Stimulated activated CD8-positive, alpha-beta memory T cell treated with anti-CD3 and anti-CD28 coated beads, Interleukin-12 subunit alpha, Interleukin-12 subunit beta, amount 100 ng/mL, for 24 hours (primary cell): ENCODE data around the gene C5orf15.
"Not testable (repeated sequence)": the region's sequence is repeated elsewhere in the genome, so short reads cannot be mapped to it uniquely, and the experiment has no call there.

ENCODE experiments used
- DNase-seq: peaks from one replicate; pipeline ENCODE4 v3.0.0-alpha.2; 2020; ENCODE audit errors: extremely low read depth

Gene C5orf15

DNA sequence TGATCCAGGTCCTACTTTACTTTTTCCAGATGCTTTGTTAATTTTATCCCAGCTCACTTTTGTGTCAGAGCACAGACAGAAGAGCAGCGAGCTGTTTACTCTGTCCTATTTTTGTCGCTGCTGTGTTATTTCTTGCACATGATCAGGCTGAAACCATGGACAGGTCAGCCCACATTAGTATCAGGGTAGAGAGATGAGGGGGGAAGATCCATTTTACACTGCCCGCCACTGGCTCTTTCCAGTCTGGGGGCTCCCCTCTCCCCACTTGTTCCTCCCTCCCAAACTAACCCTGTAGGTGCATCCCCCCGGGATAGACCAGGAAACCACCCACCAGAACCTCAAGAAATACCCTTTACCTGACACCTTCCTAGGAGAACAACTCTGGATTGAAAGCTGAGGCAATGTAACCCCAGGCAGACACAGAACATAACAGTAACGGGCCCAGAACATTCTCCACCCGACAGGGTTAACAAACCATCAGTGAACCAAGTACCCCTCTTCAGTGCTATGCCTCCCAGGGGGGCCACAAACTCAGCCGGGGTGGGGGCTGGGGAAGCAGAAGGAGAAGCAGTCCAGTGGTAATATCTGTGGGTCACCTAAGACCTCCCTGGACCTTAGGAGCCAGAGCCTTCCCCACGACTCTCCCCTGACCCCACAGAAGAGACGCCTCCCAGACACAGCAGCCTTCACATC lies 26.0 kb upstream of the C5orf15 start:
- no peak for DNase-seq

DNA sequence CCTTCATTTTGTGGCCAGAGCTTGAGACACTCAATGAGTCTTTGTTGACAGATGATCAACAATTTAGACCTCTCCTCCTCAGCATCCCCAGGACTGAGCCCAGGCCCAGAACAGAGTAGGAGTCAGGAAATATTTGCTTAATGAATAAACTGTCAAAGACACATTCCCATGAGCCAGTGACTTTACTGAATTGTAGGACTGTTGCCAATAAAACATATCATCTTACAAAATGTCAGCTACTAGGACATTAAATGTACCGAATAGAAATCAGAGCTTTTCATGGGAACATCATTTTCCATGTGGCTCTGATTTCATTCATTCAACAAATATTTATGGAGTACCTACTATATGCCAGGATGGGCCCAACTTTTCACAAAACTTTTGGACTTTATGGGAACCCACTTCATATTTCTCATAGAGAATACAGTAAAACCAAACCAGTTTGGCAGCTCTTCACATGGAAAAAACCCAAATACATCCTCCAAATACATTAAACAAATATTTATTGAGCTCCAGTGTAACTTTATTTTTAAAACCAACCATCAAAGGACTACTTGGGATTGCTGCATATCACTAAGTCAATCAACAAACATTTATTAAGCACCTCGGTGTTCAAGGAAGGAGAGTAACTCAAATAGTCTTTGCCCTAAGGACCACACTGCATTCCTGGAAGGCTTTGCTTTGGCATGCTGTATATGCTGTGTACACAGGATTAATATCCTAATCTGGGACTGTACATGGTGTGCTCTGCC lies 24.9 kb upstream of the C5orf15 start:
- DNase-seq, result no peak

DNA sequence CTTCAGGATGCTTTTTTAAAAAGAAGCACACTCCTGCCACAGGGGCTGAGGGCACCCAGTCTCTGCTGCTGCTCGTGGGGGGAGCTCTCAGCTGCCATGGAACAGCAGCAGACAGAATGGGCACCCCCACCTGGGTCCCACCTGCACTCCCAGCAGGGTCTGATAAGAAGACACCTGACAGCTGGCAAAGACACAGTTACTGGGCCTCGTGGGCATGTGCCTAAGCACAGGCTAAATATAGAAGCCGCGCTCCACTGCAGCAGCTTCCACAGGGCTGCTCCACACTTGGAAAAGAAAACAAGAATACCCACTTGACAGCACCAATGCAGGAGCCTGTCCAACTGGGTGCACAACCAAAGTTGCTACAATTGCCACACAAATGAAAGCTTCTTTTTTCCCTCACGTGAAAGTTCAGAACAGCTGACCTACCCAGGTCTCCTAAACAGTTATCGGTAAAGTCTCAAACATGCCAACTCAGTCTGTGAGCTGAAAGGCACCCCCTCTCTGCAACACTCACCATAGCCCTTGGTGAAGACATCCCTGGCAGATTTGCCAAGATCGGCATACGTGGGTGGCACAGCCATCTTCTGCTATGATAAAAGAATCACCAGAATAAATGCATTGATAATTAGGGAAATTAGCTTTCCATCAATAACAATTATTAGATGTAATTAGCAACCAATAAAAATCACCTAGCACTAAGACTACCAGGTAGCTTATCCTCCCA lies 24.2 kb upstream of the C5orf15 start:
- DNase-seq, result no peak

DNA sequence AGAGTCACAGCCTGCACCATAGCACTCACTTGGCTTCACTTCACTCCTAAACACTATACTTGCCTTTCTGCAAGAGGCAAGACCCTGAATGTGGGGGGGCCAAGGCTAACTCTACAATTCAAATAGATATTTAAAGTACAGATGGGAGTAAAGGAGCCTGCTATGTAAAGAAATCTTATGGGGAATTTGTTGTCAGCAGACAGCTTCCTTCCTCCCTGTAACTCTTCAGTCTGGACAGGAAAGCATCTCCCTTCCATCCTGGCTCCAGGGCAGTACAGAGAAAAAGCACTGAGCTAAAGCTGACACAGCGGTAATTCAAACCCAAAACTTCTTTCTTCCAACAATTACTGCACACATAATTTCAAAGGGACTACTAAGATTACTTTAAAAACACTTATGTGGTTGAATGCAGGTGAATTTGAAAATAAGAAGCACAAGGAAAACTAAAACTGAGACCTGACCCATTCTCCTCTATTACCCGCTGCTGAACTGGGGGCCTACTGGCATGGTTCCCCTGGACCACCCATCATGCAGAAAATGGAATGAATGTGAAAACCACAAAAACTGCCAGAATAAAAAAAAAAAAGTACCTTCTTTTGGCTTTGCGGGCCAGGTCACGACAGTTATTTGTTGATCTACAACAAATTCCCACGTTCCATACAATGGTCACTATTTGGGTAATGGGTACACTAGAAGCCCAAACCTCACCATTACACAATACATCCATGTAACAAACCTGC lies 22.9 kb upstream of the C5orf15 start:
- no peak for DNase-seq

DNA sequence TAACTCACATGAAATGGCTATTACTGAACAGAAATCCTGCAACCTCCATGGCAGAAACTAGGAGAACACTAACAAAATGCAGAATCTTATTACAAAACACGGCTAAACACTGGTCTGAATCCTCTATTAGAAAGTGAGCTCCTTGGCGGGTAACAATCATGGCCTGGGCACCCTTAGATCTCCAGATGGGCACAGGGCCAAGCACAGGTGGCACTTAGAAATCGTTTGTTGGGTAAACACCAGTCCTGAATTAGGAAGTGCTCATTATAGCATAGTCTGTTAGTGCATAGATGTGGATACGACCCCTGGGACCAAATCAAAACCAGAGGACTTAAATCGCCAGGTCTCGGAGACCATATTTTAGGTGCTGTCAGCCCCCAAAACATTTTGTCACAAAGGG lies 22.0 kb upstream of the C5orf15 start:
- DNase-seq, result no peak

DNA sequence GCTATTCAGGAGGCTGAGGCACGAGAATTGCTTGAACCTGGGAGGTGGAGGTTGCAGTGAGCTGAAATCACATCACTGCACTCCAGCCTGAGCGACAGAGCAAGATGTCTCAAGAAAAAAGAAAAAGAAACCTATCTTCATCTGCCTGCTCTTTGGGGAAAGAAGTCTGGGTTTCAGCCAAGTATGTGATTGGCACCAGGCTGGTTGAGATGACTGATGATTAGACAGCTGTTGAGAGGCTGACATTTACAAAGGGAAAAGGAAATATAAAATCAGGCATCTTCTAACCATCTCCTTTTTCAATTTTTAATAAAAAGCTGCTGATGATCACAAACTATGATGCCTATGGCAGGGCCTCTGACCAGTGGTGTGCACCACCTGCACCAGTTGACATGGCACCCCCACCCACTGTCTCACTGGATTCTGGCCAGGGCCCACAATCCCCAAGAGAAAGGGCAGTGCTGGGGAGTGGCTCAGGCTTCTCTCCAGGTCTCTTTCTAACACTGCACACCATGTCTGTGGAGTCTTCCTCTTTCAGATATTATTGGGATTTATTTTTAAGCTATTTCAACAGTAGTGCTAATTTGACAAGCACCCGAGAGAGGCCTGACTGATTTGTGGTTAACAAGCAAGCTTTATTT lies 17.2 kb upstream of the C5orf15 start:
- no peak for DNase-seq

GRCh38 chr5:133983674-133984073 lies 15.2 kb upstream of the C5orf15 start:
- no peak for DNase-seq

- no peak for DNase-seq
Measured at GRCh38 chr5:133981714-133982113, 13.3 kb upstream of the C5orf15 start.

GRCh38 chr5:133980652-133981051 lies 12.2 kb upstream of the C5orf15 start:
- no peak for DNase-seq

- no peak for DNase-seq
Measured at GRCh38 chr5:133978943-133979342, 10.5 kb upstream of the C5orf15 start.

GRCh38 chr5:133977858-133978257 lies 9.4 kb upstream of the C5orf15 start:
- no peak for DNase-seq

GRCh38 chr5:133977161-133977787 lies 8.8 kb upstream of the C5orf15 start:
- no peak for DNase-seq

- DNase-seq, result not testable (repeated sequence)
Measured at GRCh38 chr5:133975546-133975945, 7.1 kb upstream of the C5orf15 start.

DNA sequence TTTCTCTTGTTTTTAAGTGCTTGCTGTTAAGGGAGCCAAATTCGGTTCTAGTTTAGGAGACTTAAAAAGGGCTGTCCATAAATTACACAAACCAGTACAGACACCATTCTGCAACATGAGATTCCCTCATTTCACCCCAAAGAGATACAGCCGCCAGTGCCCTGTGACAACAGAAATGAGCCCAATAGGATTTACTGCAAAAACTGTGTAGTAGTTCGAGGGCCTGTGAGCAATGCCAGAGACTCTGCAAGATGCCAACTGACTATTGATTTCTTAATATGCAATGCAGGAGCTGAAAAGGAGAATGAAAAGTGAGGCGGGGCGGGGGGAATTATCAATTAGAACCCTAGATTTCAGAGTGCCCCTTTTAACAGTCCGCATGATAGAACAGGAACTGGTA lies 5.7 kb upstream of the C5orf15 start:
- DNase-seq, result no peak

GRCh38 chr5:133970325-133970909 lies 2.0 kb upstream of the C5orf15 start:
- DNase-seq, result no peak

DNA sequence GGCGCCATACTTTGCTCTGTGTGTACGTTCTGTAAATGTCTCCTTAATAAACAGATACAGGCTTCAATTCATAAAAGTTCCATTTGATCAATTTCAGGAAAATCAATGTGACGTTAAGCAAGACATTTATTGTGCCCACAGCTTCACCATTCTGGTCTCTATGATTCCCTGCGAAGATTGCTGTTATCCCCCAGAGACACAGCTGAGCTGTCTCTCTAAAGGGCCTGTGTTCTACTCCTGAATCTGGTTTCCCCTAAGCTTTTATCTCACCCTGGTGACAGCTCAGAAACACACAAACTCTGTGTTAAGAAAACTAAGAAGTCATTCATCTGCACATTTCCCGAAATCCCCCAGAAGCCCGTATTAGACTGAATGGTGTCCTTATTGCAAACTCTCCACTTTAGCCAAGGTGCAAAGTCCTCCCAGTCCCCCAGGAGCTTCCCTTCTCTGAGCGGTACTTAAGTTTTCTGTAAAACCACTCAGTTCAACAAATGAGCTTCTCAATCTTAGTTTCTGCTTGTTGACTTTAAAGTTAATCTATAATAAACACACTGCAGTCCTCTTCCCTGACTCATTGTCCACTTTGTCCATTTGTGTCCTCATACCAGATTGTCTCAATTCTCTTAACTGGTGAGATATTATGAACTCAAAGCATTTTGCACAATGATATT lies 1.4 kb upstream of the C5orf15 start:
- DNase-seq, result no peak

GRCh38 chr5:133967698-133968203 lies 674 bp downstream of the C5orf15 start:
- no peak for DNase-seq

GRCh38 chr5:133967124-133967523 lies 1.3 kb downstream of the C5orf15 start:
- no peak for DNase-seq

DNA sequence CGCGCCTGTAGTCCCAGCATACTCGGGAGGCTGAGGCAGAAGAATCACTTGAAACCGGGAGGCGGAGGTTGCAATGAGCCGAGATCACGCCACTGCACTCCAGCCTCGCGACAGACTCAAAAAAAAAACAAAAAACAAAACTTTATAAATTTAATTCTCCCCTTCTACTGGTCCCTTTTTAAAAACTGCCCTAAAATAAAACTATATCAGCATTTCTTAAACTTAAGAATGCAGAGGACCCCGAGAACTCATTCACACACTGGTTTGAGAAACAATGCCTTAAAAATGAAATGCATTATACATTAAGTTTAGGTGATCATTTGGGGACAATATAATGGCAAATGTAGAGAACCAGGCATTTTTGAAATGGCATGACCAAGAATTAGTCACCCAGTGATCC lies 2.3 kb downstream of the C5orf15 start:
- no peak for DNase-seq
